GM21360 (cell line): ENCODE results near the gene IGFL1.
"Not testable (repeated sequence)": the region's sequence is repeated elsewhere in the genome, so short reads cannot be mapped to it uniquely, and the experiment has no call there.

Source experiments
- ATAC-seq: cut with Tn5 transposase; IDR thresholded peaks from one replicate; pipeline ENCODE4 v1.9.1; 2021; ENCODE audit warnings: mild to moderate bottlenecking, moderate library complexity; ENCODE audit not compliant: unreplicated experiment

The IGFL1 gene

DNA sequence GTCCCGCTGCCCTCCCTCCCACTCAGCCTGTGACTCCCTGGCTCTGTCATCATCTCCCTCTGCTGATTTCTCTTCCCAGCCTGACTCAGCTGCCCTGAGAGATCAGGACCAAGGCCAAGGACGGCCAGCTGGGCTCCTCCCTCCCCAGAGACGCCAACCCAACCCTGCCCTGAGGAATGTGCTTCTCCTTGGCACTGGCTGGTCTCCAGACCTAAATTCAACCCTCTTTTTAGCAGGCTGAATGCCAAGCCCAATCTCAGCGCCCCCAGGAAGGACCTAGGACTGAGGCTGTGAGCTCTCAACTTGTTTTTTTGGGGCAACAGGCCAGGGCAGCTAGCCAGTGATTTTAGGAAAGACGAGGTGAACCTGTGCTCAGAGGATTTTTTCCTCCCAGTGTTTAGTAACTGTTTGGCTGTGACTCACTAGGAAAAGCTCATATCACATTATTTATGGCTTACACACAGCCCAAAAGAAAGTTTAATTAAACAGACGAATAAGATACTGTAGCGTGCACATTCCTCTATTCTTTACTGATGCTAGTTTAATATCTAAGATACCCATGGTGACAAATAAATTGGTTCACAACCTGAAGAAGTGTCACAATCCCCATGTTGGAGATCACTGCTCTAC, 7.4 kb upstream of the IGFL1 start:
- no peak for ATAC-seq

GRCh38 chr19:46223787-46224186, 5.8 kb upstream of the IGFL1 start:
- ATAC-seq = not testable (repeated sequence)

- ATAC-seq = no peak
Observed at GRCh38 chr19:46224773-46225172, 4.8 kb upstream of the IGFL1 start.

- no peak for ATAC-seq
Observed at GRCh38 chr19:46225558-46226004, 4.0 kb upstream of the IGFL1 start.

DNA sequence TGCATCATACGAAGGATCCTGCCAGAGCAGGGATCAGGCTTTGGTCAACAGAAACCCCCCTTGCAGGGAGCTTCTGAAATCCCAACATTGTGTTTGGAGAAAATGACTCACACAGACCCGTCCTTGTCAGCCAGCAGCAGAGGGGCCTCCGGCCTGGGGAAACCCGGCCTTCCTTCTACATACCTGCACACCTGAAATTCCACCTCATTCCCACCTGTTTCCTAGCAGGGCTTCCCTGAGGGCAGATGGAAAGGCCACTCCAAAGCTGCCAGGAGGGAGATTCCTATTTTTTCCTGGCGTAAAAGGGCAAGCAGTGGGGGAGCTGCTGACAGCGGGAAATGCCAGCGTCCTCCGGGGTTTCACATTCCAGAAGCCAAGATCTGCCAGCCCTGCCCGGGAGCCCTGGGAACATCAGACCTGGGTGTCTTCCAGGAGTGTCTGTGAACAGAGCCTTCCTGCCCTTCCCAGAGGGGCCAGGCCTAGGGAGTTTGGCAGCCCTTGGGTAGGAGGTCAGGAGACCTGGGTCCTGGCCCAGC, 3.0 kb upstream of the IGFL1 start:
- no peak for ATAC-seq

- ATAC-seq = no peak
Observed at GRCh38 chr19:46232029-46232428, 2.5 kb downstream of the IGFL1 start.

GRCh38 chr19:46232468-46232867, 2.9 kb downstream of the IGFL1 start:
- no peak for ATAC-seq

- ATAC-seq = no peak
Observed at GRCh38 chr19:46232938-46233621, 3.5 kb downstream of the IGFL1 start.

DNA sequence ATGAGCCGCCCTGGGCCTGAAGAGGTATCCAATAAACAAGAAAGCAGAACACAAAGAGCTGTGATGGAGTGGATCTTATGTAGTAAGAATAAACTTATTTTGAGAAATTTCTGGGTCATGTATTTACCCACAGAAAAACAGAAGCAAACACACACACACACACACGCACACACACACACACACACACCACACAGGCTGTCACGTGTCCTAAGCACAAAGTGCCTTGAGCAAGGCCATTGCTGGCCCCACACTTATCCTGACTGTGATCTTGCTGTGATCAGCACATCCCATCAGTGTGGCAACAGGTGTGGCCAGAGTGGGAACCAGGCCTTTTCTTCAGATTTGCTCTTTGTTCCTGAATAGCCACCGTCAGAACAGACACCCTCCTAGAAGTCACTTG, 4.3 kb downstream of the IGFL1 start:
- not testable (repeated sequence) for ATAC-seq

DNA sequence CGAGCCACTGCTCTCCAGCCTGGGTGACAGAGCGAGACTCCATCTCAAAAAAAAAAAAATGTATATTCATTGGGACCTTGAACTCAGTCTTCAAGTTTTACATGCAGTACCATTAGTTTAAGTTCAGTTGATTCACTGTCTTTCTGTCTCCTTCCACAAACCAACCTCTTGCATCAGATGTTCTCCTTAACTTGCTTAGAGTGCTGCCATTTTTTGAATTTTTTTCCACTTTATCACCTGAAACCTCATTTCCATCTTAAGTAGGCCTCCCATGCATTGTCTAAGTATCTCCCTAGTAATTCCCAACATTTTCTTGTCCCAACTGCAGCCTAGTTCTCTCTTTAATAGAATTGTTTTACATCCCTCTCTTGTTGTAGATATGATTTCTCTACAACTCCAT, 8.6 kb downstream of the IGFL1 start:
- ATAC-seq = not testable (repeated sequence)

GRCh38 chr19:46239193-46240024, 9.9 kb downstream of the IGFL1 start:
- ATAC-seq = no peak

DNA sequence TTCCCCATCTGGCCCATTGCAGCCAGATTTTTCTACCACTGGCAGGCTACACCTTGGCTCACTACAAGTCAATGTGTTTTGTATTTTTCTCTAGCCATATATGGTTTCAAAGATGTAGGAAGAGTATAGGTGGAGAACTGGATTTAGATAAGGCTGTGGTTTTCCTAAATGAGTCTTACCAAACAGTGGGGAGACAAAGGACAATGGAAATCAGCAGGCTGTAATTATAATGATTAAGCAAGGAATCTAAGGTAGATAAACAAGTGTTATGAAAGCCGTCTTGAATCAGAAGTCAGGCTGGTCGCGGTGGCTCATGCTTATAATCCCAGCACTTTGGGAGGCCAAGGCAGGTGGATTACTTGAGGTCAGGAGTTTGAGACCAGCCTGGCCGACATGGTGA, 11.2 kb downstream of the IGFL1 start:
- no peak for ATAC-seq

DNA sequence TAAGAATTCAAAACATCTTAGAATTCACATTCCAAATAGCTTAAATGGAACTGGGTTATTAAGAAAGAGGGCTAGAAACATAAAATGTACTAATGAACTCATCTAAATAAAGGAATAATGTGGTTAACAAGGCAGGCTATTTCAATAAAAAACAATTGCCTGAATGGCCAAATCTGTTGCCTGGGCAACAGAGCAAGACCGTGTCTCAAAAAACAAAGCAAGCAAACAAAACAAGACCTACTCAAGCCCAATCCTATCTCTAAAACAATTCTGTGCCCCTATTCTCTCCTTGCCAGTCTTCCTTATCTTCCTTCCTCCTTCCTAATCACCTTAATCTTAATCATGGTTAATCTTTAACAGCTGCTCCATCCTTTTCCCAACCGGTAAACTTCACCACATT, 12.1 kb downstream of the IGFL1 start:
- no peak for ATAC-seq

- ATAC-seq = not testable (repeated sequence)
Observed at GRCh38 chr19:46243081-46243654, 13.6 kb downstream of the IGFL1 start.

- ATAC-seq = no peak
Observed at GRCh38 chr19:46250076-46250735, 20.7 kb downstream of the IGFL1 start.

DNA sequence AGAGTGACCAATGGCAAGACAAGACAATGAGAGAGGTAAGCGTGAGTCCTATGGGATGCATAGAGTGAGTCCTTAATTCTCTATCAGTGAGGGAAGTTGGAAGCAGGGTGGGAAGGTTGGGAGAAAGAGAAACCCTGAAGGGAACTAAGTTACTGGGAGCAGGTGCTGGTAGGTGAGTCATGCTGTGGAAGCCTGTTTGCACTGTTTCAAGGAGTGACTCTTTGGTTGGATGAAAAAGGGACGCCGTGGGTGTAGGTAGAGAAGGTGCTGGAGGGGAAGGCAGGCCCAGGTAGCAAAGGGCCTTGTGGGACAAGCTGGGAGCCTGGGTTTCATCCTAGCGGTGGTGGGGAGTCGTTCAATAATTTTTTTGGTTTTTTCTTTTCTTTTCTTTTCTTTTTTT, 21.9 kb downstream of the IGFL1 start:
- no peak for ATAC-seq

DNA sequence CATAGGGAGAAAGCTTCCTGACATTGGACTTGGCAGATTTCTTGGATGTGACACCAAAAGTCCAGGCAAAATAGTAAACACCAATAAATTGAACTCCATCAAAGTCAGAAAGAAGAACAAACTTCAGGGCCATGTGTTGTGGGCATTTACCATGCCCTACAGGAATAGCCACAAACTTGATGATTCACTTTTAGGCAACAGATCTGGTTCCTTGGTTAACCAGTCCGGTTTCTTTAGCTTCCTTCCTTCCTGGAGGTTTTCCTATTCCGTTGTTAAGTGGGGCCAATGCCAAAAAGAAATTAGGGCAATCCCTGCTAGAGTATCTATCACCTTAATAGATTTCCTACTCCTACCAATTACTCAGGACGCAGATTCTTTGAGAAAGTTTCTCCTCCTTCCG, 25.2 kb downstream of the IGFL1 start:
- ATAC-seq = no peak

- no peak for ATAC-seq
Observed at GRCh38 chr19:46256855-46257254, 27.3 kb downstream of the IGFL1 start.

GRCh38 chr19:46261501-46261900, 32.0 kb downstream of the IGFL1 start:
- not testable (repeated sequence) for ATAC-seq

GRCh38 chr19:46262684-46263296, 33.2 kb downstream of the IGFL1 start:
- ATAC-seq = not testable (repeated sequence)
